Measurements from ENCODE around the gene PIK3C3.

Gene PIK3C3

GRCh38 chr18:42029092-42029491 lies 74.1 kb downstream of the PIK3C3 start:
- peaks cover 31 to 35% of the 10 kb centered on the region in 2 experiments for H3K36me3 ChIP-seq (ENCODE audit: control insufficient read depth in 2 of 2, insufficient read depth in 1 of 2, low read length in 2 of 2)
- POLR2A ChIA-PET = no interaction called here
- TF ChIP-seq PRDM1 (tag by site-specific recombination; IDR thresholded peaks at IDR 0.05) (no peak), KLF17 (tag by site-specific recombination; IDR thresholded peaks at IDR 0.05) (no peak), ZNF707 (tag by site-specific recombination; IDR thresholded peaks at IDR 0.05) (no peak), ZNF747 (tag by site-specific recombination; IDR thresholded peaks at IDR 0.05) (no peak), ZNF2 (tag by site-specific recombination; IDR thresholded peaks at IDR 0.05) (no peak), ZNF16 (tag by site-specific recombination; IDR thresholded peaks at IDR 0.05; ENCODE audit: low read depth) (no peak), ZNF112 (tag by site-specific recombination; IDR thresholded peaks at IDR 0.05) (no peak), ZNF280C (tag by site-specific recombination; IDR thresholded peaks at IDR 0.05) (no peak), ZNF624 (tag by site-specific recombination; IDR thresholded peaks at IDR 0.05) (no peak), ZNF132 (tag by site-specific recombination; IDR thresholded peaks at IDR 0.05; ENCODE audit: borderline replicate concordance) (no peak), SP2 (tag by site-specific recombination; IDR thresholded peaks at IDR 0.05) (no peak), ZNF670 (tag by site-specific recombination; IDR thresholded peaks at IDR 0.05; ENCODE audit: low read depth) (no peak), ZNF248 (tag by site-specific recombination; IDR thresholded peaks at IDR 0.05) (no peak), ZNF560 (tag by site-specific recombination; IDR thresholded peaks at IDR 0.05; ENCODE audit: borderline replicate concordance) (no peak), SP7 (tag by site-specific recombination; IDR thresholded peaks at IDR 0.05) (no peak), ZNF391 (tag by site-specific recombination; IDR thresholded peaks at IDR 0.05; ENCODE audit: borderline replicate concordance, low read depth) (no peak), ZBTB10 (tag by site-specific recombination; IDR thresholded peaks at IDR 0.05) (no peak), ZNF664 (tag by site-specific recombination; IDR thresholded peaks at IDR 0.05) (no peak)
- TF ChIP-seq, protein P1, sequence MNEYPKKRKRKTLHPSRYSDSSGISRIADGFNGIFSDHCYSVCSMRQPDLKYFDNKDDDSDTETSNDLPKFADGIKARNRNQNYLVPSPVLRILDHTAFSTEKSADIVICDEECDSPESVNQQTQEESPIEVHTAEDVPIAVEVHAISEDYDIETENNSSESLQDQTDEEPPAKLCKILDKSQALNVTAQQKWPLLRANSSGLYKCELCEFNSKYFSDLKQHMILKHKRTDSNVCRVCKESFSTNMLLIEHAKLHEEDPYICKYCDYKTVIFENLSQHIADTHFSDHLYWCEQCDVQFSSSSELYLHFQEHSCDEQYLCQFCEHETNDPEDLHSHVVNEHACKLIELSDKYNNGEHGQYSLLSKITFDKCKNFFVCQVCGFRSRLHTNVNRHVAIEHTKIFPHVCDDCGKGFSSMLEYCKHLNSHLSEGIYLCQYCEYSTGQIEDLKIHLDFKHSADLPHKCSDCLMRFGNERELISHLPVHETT (tag by site-specific recombination; IDR thresholded peaks at IDR 0.05) = no peak
- TF ChIP-seq, protein P2, sequence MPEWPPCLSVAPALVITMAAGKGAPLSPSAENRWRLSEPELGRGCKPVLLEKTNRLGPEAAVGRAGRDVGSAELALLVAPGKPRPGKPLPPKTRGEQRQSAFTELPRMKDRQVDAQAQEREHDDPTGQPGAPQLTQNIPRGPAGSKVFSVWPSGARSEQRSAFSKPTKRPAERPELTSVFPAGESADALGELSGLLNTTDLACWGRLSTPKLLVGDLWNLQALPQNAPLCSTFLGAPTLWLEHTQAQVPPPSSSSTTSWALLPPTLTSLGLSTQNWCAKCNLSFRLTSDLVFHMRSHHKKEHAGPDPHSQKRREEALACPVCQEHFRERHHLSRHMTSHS (tag by site-specific recombination; IDR thresholded peaks at IDR 0.05) = no peak
- no peak overlapping the region for H3K27ac ChIP-seq (ENCODE audit: extremely low read depth, low read depth, low read length)
- no peaks in the 10 kb centered on the region for H3K4me1 ChIP-seq (ENCODE audit: control insufficient read depth, insufficient read depth, low read length)
- no peaks in the 10 kb centered on the region for H3K9me3 ChIP-seq (ENCODE audit: control insufficient read depth, insufficient read depth, low read depth, low read length)
- CTCF ChIA-PET = interaction anchor here (0.6 to 4.0 kb wide), 13 partner anchors 9 to 1201 kb away, joined by 3 to 31 read pairs (median 6); no protein-coding TSS in a partner anchor
- H3K4me3 ChIP-seq (ENCODE audit: low read depth, low read length) = no peak overlapping the region
